HG03378 (cell line): ENCODE measurements around the gene KPNA4.
"Not testable (repeated sequence)": the region's sequence is repeated elsewhere in the genome, so short reads cannot be mapped to it uniquely, and the experiment has no call there.

Experiments
- ATAC-seq: cut with Tn5 transposase; IDR thresholded peaks from one replicate; pipeline ENCODE4 v1.9.1; 2021; ENCODE audit warnings: mild to moderate bottlenecking, moderate library complexity; ENCODE audit not compliant: unreplicated experiment

KPNA4 gene

GRCh38 chr3:160565442-160566403 lies at the start of gene KPNA4:
TSS of gene KPNA4 (minus strand) at chr3:160565571. CDS start at chr3:160565282, 289 bp downstream.
- ATAC-seq: peak; percentile 87

GRCh38 chr3:160613661-160614060 lies 48.3 kb upstream of the KPNA4 start:
- ATAC-seq: no peak

GRCh38 chr3:160612386-160613075 lies 47.2 kb upstream of the KPNA4 start:
- no peak for ATAC-seq

- ATAC-seq: no peak
These were observed 45.8 kb upstream of the KPNA4 start for GRCh38 chr3:160611141-160611540.

GRCh38 chr3:160608870-160609269 lies 43.5 kb upstream of the KPNA4 start:
- ATAC-seq: no peak

GRCh38 chr3:160607826-160608225 lies 42.5 kb upstream of the KPNA4 start:
- ATAC-seq: no peak

GRCh38 chr3:160605315-160605714 lies 39.9 kb upstream of the KPNA4 start:
- ATAC-seq: no peak

GRCh38 chr3:160603845-160604244 lies 38.5 kb upstream of the KPNA4 start:
- not testable (repeated sequence) for ATAC-seq

- ATAC-seq: no peak
These were observed 36.9 kb upstream of the KPNA4 start for GRCh38 chr3:160602259-160602658.

- no peak for ATAC-seq
These were observed 35.9 kb upstream of the KPNA4 start for GRCh38 chr3:160601288-160601687.

- ATAC-seq: no peak
These were observed 33.5 kb upstream of the KPNA4 start for GRCh38 chr3:160598865-160599264.

GRCh38 chr3:160588023-160588422 lies 22.7 kb upstream of the KPNA4 start:
- ATAC-seq: no peak

- no peak for ATAC-seq
These were observed 21.7 kb upstream of the KPNA4 start for GRCh38 chr3:160587105-160587504.

GRCh38 chr3:160586679-160587078 lies 21.3 kb upstream of the KPNA4 start:
- ATAC-seq: no peak

GRCh38 chr3:160583451-160583850 lies 18.1 kb upstream of the KPNA4 start:
- no peak for ATAC-seq

GRCh38 chr3:160580938-160581337 lies 15.6 kb upstream of the KPNA4 start:
- no peak for ATAC-seq

- ATAC-seq: no peak
These were observed 12.3 kb upstream of the KPNA4 start for GRCh38 chr3:160577556-160578195.

GRCh38 chr3:160577093-160577492 lies 11.7 kb upstream of the KPNA4 start:
- no peak for ATAC-seq

- ATAC-seq: no peak
These were observed 11.2 kb upstream of the KPNA4 start for GRCh38 chr3:160576621-160577020.

- no peak for ATAC-seq
These were observed 10.2 kb upstream of the KPNA4 start for GRCh38 chr3:160575589-160575988.

- ATAC-seq: no peak
These were observed 9.3 kb upstream of the KPNA4 start for GRCh38 chr3:160574636-160575035.
